Activated CD8-positive, alpha-beta memory T cell treated with anti-CD3 and anti-CD28 coated beads for 48 hours (primary cell): Measurements from ENCODE around the gene LAS1L.
"Not testable (repeated sequence)": the region's sequence is repeated elsewhere in the genome, so short reads cannot be mapped to it uniquely, and the experiment has no call there.

Experiments
- DNase-seq, 3 experiments: peaks; one replicate each; pipeline ENCODE4 v3.0.0-alpha.2; 2020; ENCODE audit warnings: low read depth in 2 of 3, low spot score in 2 of 3

The LAS1L gene

DNA sequence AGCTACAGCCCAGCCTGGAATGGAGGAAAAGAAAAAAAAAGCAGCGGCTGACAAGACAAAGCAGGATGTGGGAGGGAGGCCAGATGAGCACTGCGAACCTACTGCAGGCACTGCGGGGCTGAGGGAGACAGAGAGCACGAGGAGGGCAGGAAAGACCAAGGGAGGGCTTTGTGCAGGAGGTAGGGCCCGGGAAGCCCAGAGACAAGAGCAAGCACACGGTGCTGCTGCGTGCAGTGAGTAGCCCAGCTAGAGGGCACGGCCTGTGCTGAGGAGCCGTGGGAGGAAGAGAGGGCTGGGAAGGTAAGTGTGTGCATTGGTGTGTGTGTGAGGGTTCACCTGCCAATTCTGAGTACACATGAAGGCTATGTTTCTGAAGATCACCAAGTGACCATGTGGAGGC lies 15.6 kb downstream of the LAS1L start:
- not testable (repeated sequence) for DNase-seq

DNA sequence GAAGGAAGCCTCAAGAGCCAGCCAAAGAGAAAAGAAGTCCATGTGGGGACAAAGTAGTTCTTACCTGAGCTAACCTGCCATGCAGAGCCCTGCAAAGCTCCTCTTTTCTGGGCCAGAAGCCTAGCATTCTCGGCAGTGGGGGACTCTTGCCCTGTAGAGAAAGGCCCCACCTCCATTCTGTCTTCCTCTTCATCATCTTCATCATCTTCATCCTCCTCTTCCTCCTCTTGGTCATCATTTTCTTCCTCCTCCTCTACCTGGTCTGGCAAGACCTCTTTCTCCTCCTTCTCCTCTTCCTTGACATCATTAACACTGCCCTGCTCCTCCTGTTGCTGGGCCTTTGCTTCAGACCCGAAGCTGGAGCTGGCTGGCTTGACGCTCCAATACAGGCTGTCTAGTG lies 16.7 kb downstream of the LAS1L start:
- DNase-seq = no peak

DNA sequence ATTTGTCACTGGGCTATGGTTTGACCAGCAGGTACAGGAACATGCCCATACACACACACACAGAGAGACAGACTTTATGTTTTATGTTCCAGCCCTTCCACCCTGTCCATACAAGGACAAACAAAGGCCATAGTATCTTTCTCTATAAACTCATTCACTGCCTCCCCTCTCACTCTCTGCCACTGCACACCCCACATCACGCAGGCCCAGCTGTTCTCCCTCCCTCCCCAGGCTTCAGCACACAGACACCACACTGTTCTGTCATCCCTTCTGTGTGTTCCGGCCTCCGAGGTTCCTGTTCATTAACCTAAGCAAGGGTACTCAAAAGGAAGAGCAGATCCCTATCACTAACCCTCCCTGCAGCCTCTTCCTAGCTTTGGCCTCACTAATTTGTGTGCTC lies 17.8 kb downstream of the LAS1L start:
- DNase-seq = no peak

DNA sequence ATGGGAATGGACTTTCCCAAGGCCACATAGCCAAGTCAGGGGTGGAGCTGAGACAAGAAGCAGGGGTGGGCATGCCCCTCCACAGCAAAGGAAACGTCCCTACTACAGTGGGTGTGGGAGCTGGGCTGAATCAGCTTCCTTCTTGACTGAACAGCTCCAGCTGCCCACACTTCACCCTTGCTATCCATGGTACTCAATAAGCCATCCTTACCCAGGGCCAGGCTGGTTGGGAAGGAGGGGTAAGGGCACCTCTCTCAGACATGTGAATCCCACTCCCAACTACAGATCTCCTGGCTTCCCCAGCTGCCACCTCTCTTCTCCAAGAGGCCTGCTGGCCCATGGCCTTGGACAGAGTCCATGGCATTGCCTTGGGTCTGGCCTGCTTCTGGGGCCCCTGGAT lies 21.0 kb downstream of the LAS1L start:
- no peak for DNase-seq

DNA sequence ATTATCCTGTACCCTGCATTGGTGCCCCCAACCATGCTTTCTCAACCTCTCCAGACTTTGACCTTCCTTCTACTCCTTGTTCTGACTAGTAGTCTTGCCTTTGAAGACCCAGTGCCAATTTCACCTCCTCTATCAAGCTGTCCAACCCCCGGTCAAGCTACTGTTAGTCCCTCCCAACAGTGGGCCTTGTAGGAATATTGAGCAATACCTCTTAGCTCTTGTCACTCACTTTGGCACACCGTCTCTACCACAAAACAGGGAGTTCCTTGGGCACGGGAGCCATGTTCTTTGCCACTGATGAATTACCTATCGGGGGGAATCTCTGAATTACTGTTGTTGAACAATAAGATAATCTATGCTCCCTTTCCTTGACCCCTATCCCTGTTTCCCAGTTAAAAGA lies 25.2 kb downstream of the LAS1L start:
- no peak for DNase-seq

DNA sequence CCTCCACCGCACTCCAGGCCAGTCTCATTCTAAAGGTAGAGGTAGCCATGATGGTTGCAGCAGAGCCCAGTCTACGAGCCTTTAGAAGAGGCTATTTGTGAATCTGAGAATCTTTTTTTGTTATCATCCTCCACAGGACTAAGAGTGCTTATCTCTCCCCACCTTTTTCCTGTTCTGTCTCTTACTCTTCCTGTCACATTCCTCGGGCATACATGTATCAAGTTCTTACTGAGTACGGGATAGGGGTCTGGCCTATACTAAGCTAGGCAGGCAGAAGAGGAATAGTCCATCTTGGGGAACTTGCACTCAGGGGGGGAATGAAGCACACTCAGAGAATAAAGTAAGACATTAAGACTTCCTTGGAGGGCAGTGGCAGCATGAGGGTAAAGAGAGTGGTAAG lies 25.7 kb downstream of the LAS1L start:
- no peak for DNase-seq

DNA sequence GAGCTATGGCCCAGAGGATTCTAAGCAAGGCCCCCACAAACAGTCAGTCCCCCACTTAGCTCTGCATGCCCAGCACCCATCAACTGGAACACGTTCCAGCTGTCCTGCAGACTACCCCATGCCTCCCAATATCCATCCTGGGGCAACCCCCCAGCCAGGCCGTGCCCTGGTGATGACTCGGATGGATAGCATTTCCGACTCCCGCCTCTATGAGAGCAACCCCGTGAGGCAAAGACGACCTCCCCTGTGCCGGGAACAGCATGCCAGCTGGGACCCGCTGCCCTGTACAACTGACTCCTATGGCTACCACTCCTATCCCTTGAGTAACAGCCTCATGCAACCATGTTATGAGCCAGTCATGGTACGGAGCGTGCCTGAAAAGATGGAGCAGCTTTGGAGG lies 32.0 kb downstream of the LAS1L start:
- DNase-seq = no peak

DNA sequence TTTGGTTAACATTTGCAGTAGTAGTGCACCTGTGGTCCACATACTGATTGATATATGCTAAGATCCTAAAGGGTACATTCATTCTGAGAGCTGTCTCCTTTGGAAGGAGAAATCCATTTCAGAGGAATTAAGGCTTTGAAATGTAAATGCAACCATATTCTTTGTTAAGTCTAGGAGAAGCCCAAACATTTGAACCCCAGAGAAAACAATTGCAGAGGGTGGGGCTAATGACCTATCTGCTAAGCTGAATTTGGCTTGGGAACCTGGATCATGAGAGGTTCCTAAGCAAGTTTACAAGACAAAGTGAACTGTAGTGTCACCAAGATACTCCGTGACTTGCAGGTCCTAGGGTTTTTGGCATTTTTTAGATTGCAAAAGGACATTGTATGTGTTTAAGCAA lies 41.2 kb downstream of the LAS1L start:
- DNase-seq = no peak

DNA sequence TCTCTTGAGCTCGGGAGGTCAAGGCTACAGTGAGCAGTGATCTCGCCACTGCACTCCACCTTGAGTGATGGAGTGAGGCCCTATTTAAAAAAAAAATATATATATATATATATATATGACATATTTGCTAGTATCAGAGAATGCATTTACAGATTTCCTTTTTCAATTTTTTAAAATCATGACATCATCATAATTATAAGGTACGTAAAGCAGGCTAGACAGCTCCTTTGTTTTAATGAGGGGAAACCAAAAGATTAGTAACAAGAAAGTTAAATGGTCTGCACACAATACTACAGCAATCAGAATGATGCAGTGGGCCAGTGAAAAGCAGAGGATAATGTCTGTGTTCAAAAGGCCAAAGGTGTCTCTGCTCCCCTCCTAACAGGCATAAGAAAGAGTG lies 43.0 kb downstream of the LAS1L start:
- DNase-seq = no peak

DNA sequence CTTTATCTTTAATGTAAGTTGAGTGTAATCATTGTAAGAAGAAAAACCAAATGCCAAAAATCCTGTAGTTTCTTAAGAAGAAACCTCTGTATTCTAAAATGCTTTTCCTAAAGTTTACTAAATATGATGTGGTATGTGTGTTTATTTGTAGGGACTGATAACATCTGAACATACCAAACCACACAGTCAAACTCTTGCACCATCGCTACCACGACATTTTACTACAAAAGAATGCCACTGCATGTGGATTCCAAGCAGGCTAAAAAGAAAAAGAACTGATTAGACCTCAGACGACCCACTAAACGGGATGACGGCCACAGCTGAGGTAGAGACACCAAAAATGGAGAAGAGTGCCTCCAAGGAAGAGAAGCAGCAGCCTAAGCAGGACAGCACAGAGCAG lies 46.1 kb downstream of the LAS1L start:
- no peak for DNase-seq

DNA sequence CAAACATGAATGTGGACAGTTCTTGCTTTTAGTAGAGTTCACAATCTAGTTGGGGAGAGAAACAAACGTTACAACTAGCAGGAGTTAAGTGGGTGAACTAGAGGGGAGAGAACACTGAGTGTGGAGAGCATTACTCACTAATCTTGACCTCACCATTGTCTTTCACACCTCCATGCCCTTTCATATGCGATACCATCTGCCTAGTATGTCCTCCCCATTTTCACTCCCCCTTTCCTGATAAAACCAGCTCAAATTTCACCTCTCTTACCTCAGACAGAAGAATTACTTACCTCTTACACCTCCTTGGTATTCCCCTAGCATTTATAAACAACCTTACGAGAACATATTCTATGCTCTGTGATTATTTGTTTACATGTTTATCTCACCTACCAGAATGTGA lies 53.6 kb downstream of the LAS1L start:
- no peak for DNase-seq

DNA sequence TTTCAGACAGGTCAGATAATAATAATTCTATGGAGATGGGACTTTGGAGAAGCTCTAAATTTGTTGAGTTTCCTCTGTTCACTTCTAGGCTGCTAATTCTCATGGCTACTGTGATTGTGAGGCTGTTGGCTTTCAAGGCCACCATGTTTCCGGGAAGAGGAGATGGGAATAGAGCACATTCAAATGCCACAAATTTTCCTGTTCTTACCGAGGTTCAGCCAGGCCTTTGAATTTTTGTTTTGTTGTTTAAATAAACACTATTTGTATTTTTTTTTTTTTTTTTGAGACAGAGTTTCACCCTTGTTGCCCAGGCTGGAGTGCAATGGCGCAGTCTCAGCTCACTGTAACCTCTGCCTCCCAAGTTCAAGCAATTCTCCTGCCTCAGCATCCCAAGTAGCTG lies 55.5 kb downstream of the LAS1L start:
- not testable (repeated sequence) for DNase-seq

DNA sequence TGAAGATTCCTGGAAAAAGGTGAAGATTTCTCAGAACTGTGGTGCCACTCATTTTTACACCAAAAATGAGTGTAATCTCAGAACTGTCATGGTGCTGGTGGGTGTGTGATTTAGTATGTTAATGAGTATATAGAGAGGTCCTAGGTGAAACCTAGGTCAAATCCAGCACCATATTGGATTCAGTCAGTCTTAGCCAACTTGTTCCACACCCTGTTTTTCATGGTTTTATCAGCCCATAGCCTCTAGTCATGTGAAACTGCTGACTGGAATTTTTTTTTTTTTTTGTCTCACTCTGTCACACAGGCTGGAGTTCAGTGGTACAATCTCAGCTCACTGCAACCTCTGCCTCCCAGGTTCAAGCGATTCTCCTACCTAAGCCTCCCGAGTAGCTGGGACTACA lies 58.0 kb downstream of the LAS1L start:
- no peak for DNase-seq

DNA sequence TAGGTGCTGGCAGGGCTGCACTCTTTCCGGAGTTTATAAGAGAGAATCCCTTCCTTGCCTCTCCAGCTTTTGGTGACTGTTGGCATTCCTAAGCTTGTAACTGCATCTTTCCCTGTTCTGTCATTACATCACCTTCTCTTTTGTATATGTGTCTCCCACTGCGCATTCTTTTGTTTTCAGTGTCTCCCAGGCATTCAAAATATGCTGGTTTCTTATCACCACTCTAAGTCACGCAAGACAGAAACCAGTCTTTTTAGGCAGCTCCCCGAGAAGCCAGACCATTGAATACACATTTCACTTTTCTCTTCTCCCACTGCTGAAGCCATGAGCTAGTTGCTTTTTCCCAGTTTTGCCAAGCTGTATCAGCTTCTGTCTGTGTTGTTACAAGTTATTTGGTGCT lies 71.0 kb downstream of the LAS1L start:
- no peak for DNase-seq
